Activated CD8-positive, alpha-beta T cell treated with anti-CD3 and anti-CD28 coated beads for 36 hours (primary cell): ENCODE data around the gene ADNP2. TPM values are rescaled to one million over a fixed set of nuclear protein-coding genes. Genes with fewer than 3 reads are reported as not detected.

Experiments
- ATAC-seq: fragments of 200-7000 bp; cut with Tn5 transposase; one replicate; pipeline ENCODE4 v1.10.0; 2021; ENCODE audit warnings: mild to moderate bottlenecking, moderate library complexity
- CTCF ChIA-PET: fragments of 350-600 bp; sonication (Branson Sonifier 250); formaldehyde crosslinking; loops from one replicate; lab custom pipeline; 2021; ENCODE audit warnings: antibody characterized with exemption; lab: Charles Lee
- POLR2A ChIA-PET: fragments of 350-600 bp; sonication (Branson Sonifier 250); formaldehyde crosslinking; loops from one replicate; lab custom pipeline; 2021; ENCODE audit warnings: antibody characterized with exemption; lab: Charles Lee
- DNase-seq: peaks from one replicate; pipeline ENCODE4 v3.0.0-alpha.2; 2020
- H3K27ac Mint-ChIP-seq: one replicate; pipeline ENCODE4 v1.8.0; 2021; ENCODE audit warnings: mild to moderate bottlenecking, mixed read lengths
- H3K27me3 Mint-ChIP-seq: one replicate; pipeline ENCODE4 v1.8.0; 2021; ENCODE audit warnings: mixed read lengths
- H3K36me3 Mint-ChIP-seq: one replicate; pipeline ENCODE4 v1.8.0; 2021; ENCODE audit warnings: low read depth, mixed read lengths
- H3K4me1 Mint-ChIP-seq: one replicate; pipeline ENCODE4 v1.8.0; 2021; ENCODE audit warnings: low read depth, mixed read lengths
- H3K4me3 Mint-ChIP-seq: one replicate; pipeline ENCODE4 v1.8.0; 2021; ENCODE audit warnings: mild to moderate bottlenecking, moderate library complexity, mixed read lengths
- H3K9me3 Mint-ChIP-seq: one replicate; pipeline ENCODE4 v1.8.0; 2021; ENCODE audit warnings: mixed read lengths
- CTCF ChIP-seq: fragments of 200-600 bp; IDR thresholded peaks from one replicate; pipeline ENCODE4 v1.8.0; 2022; ENCODE audit warnings: antibody characterized with exemption, mild to moderate bottlenecking
- intact Hi-C: fragments of 100-400 bp; cut with micrococcal nuclease; formaldehyde crosslinking; loops from one replicate; pipeline ENCODE4 v1.10.0; 2022
- total RNA-seq, 2 experiments: library from RNA; stranded (reverse); gene quantifications; one replicate each; pipeline ENCODE4 v1.2.3, GENCODE V29; 2021

The ADNP2 gene
- total RNA-seq, 2 experiments from 2014 or later = 22.1 to 22.5 TPM

GRCh38 chr18:80179857-80180558, 70.9 kb downstream of the ADNP2 start:
- CTCF ChIA-PET = interaction anchor here (0.8 to 1.6 kb wide), 3 partner anchors 9 to 22 kb away, joined by 3 to 4 read pairs (median 4); no protein-coding TSS in a partner anchor

DNA sequence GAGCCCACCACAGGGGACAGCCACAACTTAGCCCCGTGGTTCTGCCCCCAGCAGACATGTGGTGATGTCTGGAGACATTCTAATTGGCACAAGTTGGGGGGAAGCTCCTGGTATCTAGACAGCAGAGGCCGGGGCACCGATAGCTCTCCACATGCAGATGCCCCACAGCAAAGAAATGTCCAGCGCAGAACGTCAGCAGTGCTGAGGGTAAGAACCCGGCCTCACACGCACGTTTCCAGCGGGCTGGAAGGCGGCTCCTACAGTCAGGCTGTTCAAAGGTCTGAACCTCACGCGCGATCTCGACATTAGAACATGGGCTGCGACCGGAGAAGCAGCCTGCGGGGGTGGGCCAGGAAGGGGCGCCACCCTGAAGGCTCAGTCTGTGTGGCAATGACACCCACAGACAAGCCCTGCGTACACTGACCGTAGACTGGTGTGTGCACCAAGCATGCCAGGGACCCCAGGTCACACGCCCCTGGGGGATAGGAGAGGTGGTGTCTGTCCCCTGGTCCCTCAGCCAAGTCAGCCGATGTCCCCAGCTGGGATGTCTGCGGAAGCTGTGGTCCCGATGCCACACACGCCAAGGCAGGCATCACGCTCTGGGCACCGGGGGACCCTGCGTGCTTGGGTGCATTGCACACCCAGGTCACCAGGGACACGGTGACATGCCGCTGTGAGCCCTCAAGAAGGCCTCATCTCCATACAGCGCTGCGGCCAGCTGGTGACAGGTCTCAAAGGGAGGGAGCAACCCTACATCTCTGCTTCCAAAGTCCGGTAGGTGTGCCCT, 71.9 kb downstream of the ADNP2 start:
- Mint-ChIP-seq H3K4me1 (peaks cover 1% of the 10 kb centered on the region), H3K27ac (no peak overlapping the region), H3K9me3 (no peaks in the 10 kb centered on the region), H3K4me3 (no peak overlapping the region), H3K27me3 (peaks cover 3% of the 10 kb centered on the region), H3K36me3 (no peaks in the 10 kb centered on the region)
- POLR2A ChIA-PET = no interaction called here
- TF ChIP-seq CTCF = no peak
- intact Hi-C loops = no loop called here
- CTCF ChIA-PET = interaction anchor here (0.8 to 3.1 kb wide), 4 partner anchors 10 to 23 kb away, joined by 3 to 13 read pairs (median 4); no protein-coding TSS in a partner anchor
- ATAC-seq = no peak
- no peak for DNase-seq

More at GRCh38 chr18:80179857-80180558, 70.9 kb downstream of the ADNP2 start:
- no peak for DNase-seq
- H3K36me3 Mint-ChIP-seq = no peaks in the 10 kb centered on the region
- TF ChIP-seq CTCF = no peak
- intact Hi-C loops = no loop called here
- no peak for ATAC-seq
- H3K9me3 Mint-ChIP-seq = no peaks in the 10 kb centered on the region
- H3K27ac Mint-ChIP-seq = no peak overlapping the region
- POLR2A ChIA-PET = no interaction called here
- peaks cover 7% of the 10 kb centered on the region for H3K27me3 Mint-ChIP-seq
- peaks cover 11% of the 10 kb centered on the region for H3K4me1 Mint-ChIP-seq
- no peak overlapping the region for H3K4me3 Mint-ChIP-seq

DNA sequence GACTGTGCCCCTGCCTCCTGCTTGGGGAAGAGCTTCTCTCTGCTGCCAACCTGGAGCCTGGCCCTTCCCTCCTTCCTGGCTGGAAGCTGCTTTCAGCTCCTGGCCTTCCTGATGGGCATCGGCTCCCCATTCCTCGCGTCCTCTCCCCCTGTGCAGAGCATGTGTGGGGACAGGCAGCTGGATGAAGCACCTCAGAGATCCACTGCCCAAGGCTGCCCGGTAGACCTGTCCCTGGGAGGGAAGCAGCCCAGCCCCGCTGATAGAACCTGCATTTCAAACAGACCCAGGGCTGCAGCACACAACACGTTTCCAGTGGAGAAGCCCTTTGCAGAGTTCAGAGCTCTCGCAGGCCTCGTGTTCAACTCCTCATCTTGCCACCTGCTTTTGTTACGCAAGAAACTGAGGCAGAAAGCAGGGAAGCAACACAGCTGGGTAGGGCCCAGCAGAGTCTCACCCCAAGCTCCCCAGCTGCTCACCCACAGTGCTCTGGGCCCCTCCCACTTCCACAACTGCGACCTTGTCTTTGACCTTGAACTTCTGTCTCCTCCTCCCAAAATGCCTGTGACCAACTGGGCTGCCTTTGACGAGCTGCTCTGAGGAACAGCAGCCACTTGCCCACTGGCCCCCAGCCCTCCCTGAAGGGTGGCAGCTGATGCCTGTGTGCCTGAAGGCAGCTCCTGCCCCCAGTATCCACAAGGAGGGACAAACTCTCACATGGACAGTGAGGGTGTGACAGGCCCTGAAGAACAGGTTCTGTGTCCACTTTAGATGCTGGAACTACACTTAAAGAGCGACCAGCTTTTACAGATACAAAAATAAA, 72.8 kb downstream of the ADNP2 start:
- CTCF ChIA-PET = interaction anchor here (0.9 to 3.1 kb wide), 3 partner anchors 9 to 24 kb away, joined by 4 to 13 read pairs (median 11); no protein-coding TSS in a partner anchor

GRCh38 chr18:80182855-80183254, 73.8 kb downstream of the ADNP2 start:
- ChIA-PET CTCF (interaction anchor here (0.6 to 3.1 kb wide), 4 partner anchors 12 to 74 kb away, joined by 3 to 13 read pairs (median 7); no protein-coding TSS in a partner anchor), POLR2A (no interaction called here)
- Mint-ChIP-seq H3K4me1 (no peaks in the 10 kb centered on the region), H3K36me3 (no peaks in the 10 kb centered on the region), H3K4me3 (no peak overlapping the region), H3K27me3 (no peaks in the 10 kb centered on the region), H3K9me3 (no peaks in the 10 kb centered on the region), H3K27ac (no peak overlapping the region)
- TF ChIP-seq CTCF = no peak
- DNase-seq (no peak), ATAC-seq (no peak)
- intact Hi-C loops = no loop called here

More for the DNA sequence above, 72.8 kb downstream of the ADNP2 start:
- Mint-ChIP-seq H3K27ac (no peak overlapping the region), H3K4me3 (no peak overlapping the region), H3K36me3 (no peaks in the 10 kb centered on the region), H3K9me3 (no peaks in the 10 kb centered on the region), H3K4me1 (no peaks in the 10 kb centered on the region), H3K27me3 (peaks cover under 1% of the 10 kb centered on the region)
- TF ChIP-seq CTCF = no peak
- intact Hi-C loops = no loop called here
- DNase-seq (no peak), ATAC-seq (no peak)
- POLR2A ChIA-PET = no interaction called here
